Stimulated activated CD8-positive, alpha-beta memory T cell treated with anti-CD3 and anti-CD28 coated beads, Interleukin-15, amount 100 ng/mL, for 4 hours (primary cell): ENCODE results near the gene BIRC6.
"Not testable (repeated sequence)": the region's sequence is repeated elsewhere in the genome, so short reads cannot be mapped to it uniquely, and the experiment has no call there.

Experiments used
- DNase-seq, 2 donors: peaks; one replicate each; pipeline ENCODE4 v3.0.0-alpha.2; 2020; ENCODE audit warnings: low read depth in 2 of 2

The BIRC6 gene

DNA sequence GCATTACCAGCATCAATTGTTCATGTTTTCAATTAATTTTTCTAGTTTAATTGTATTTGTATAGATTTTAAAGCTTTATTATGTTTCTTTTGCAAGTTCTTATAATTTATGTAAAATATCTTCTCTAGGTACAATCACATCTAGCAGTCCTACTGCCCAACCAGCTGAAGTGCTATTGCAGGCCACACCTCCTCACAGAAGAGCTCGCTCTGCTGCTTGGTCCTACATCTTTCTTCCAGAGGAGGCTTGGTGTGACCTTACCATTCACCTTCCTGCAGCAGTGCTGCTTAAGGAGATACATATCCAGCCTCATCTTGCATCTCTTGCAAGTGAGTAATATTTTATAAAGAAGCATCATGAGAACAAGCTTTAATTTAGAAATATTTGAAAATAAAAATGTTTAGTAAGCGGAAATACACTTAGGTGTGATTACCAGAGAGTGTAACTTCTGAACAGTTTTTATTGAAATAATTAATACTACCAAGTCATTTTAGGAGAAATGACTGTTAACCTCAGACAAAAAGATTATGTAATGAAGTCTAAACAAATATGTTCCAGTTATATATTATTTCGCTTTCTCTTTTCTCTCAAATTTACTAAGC, 148.2 kb downstream of the BIRC6 start:
- DNase-seq: no peak

- no peak for DNase-seq
Observed at GRCh38 chr2:32506446-32506845, 149.6 kb downstream of the BIRC6 start.

DNA sequence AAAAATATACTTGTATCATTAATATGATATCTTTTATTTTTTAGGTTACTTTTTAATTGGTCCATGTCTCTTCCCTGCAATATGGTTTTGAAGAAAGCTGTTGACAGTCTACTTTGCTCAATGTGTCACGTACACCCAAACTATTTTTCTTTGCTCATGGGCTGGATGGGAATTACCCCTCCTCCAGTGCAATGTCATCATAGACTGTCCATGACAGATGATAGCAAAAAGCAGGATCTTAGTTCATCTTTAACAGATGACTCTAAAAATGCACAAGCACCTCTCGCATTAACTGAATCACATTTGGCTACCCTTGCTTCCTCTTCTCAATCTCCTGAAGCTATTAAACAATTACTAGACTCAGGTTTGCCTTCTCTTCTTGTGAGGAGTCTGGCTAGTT, 158.1 kb downstream of the BIRC6 start:
- DNase-seq: no peak

- DNase-seq: no peak
Observed at GRCh38 chr2:32516567-32516966, 159.7 kb downstream of the BIRC6 start.

GRCh38 chr2:32522770-32523169, 165.9 kb downstream of the BIRC6 start:
- no peak for DNase-seq

DNA sequence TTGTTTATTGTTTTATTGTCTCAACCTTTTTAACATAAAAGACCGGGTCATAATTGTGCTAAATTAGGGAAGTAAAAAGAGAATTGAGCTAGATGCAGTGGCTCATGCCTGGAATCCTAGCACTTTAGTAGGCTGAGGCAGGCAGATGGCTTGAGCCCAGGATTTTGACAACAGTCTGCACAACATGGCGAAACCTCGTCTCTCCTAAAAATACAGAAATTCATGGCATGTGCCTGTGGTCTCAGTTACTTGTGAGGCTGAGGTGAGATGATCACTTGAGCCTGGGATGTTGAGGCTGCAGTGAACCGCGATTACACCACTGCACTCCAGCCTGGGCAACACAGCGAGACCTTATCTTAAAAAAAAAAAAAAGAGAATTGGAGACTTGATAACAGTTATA, 166.9 kb downstream of the BIRC6 start:
- DNase-seq: no peak

GRCh38 chr2:32532341-32532740, 175.5 kb downstream of the BIRC6 start:
- no peak for DNase-seq

- DNase-seq: no peak
Observed at GRCh38 chr2:32532961-32533360, 176.1 kb downstream of the BIRC6 start.

DNA sequence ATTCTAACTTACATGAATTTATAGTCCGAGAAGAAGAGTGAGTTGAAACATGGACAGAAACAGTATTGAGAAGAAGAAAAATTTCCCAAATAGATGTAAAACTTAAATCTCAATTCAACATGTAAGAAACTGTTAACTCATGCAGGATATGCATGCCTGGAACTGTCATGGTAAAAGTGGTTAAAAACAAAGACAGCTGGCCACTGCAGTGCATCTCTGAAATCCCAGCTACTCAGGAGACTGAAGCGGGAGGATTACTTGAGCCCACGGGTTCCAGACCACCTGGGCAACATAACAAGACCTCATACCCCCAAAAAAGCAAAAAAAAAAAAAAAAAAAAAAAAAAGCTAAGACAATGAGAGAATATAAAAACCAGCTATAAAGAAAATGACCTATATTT, 178.0 kb downstream of the BIRC6 start:
- DNase-seq: no peak

- no peak for DNase-seq
Observed at GRCh38 chr2:32538735-32539134, 181.9 kb downstream of the BIRC6 start.

DNA sequence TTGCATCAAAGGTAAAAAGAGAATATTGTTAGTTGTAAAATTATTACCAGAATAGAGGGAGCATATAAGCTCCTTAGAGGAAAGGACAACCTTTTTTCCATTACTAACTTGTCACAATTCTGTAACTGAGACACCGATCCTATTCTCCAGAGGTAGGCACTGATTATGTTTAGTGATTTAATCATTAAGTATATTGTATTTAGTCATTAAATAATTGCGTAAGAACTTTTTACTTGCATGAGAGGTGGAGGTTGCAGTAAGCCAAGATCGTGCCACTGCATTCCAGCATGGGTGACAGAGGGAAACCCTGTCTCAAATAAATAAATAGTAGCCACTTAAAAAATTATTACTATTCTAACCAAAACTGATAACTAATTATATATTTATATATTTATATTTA, 195.7 kb downstream of the BIRC6 start:
- DNase-seq: not testable (repeated sequence)

DNA sequence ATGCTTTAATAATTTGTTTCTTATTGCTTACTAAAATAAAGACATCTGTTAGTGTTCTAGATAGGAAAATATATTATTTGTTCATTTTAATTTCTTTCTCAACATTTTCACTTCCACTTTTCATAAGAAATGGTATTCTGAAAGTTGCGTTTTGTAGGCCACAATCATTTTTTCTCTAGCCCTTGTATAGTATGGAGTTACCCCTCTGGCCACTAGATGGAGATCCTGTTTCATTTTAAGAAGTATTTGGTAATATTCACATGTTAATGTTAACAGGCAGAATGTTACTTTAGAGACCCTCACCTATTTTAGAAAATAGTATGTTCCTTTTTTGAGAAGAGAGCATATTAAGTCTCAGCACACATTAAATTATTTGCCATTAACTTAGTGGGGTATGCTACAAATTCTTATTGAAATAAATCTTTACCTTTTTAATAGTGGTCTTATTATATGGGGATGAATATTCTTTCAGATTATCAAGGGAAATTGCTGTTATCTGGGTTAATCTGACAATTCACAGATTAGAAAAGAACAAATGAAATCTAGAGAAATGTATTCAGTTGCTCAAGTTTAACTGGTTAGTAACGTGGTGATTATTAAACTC, 197.1 kb downstream of the BIRC6 start:
- DNase-seq: no peak

DNA sequence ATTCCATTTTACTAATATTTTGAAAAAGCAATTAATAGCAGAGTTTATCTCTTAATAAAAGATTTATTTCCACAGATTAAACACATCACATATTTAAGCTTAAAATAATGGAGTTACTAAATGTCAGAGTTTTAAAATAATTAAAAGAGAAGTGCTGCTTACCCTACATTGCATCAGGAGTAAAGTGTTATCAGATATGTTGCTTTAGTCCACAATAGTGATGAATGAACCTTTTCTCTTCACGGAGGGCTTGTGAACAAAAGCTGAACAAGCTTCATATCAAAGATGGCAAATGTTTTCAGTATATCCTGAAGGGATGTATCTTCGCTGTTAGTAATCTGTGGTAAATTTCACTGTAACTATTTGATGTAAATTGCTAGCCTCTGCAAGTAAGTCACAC, 201.7 kb downstream of the BIRC6 start:
- no peak for DNase-seq

DNA sequence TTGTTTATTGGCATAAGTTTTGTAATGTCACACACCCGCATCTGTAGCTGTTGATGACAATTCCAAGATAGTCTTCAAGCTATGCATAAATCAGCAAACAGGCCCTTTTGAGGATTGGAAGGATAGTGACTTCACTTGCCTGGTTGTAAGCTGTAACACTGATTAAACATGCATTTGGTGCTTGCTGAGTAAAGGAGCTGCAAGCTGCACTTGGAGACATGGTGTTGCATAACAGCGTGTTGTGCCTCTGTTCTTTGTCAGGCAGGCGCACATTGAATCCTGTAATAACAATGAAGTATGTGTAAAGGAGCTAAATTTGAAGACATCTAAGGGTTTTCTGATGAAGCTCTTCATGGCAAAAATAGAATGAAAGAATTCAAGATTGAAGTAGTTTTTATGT, 202.3 kb downstream of the BIRC6 start:
- no peak for DNase-seq

- no peak for DNase-seq
Observed at GRCh38 chr2:32562906-32563305, 206.1 kb downstream of the BIRC6 start.

- DNase-seq: no peak
Observed at GRCh38 chr2:32564417-32565035, 207.7 kb downstream of the BIRC6 start.

DNA sequence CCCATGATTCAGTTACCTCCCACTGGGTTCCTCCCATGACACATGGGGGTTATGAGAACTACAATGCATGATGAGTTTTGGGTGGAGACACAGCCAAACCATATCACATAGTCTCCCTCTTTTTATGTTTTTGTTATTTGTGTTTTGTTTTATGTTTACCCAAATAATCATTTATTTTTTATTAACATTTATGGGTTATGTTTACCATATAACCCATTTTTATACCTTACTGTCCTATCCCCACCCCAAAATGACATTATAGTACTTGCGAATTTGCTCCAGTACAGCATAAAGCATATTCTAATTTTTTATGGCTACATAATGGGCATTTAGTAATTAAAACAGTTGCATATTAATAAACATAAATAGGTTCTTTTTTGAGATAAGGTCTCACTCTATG, 209.1 kb downstream of the BIRC6 start:
- DNase-seq: no peak

DNA sequence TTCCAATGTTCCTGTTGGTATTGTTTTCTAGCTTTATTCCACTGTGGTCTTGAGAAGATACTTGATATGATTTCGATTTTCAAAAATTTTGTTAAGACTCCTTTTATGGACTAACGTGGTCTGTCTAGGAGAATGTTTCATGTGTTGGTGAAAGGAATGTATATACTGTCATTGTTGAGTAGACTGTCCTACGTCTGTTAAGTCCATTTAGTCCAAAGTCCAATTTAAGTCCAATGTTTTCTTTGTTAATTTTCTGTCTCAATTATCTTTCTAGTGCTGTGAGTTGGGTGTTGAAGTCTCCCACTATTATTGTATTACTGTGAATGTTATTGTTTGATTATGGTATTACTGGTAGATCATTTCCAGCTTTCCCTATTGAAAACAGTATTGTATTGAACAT, 215.2 kb downstream of the BIRC6 start:
- no peak for DNase-seq

DNA sequence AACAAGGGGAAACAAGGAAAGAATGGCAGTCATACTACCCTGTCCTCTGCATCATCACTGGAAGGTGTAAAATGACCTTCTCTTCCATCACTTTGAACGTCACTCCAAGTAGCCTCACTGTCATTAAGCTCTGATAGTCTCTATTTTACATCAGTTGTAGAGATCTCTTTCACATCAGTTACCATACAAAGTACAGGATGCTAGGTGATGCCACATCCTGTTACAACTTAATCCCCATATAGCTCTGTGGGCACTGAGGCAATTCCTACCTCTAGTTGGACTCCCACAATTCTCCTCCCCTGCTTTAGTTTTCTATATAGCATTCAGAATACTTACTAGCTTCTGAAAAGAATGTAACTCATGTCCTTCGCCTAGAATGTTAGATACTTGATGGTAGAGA, 215.9 kb downstream of the BIRC6 start:
- DNase-seq: no peak

- DNase-seq: no peak
Observed at GRCh38 chr2:32591669-32592463, 235.0 kb downstream of the BIRC6 start.

GRCh38 chr2:32594573-32594972, 237.8 kb downstream of the BIRC6 start:
- DNase-seq: no peak

GRCh38 chr2:32611366-32611765, 254.5 kb downstream of the BIRC6 start:
- DNase-seq: no peak

DNA sequence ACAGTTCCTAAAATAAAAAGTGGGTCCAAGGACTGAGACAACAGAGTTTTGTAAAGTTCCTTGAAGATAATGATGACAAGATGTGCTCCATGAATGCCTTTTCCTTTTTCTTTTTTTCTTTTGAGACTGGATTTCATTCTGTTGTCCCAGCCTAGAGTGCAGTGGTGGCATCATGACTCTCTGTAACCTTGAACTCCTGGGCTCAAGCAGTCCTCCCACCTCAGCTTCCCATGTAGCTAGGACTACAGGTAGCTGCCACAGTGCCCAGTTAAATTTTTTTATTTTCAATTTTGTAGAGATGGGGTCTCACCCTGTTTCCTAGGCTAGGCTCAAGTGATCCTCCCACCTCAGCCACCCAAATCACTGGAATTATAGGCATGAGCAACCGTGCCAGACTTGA, 254.9 kb downstream of the BIRC6 start:
- DNase-seq: no peak
